Mononuclear cell (primary cell): Measurements from ENCODE around the gene LRRN4. TPM values are rescaled to one million over a fixed set of nuclear protein-coding genes. Genes with fewer than 3 reads are reported as not detected.
"Not testable (repeated sequence)": the region's sequence is repeated elsewhere in the genome, so short reads cannot be mapped to it uniquely, and the experiment has no call there.

Experiments
- H3K27me3 ChIP-seq: 2 replicates; pipeline ENCODE4 v1.6.0; 2011; ENCODE audit warnings: low read length, control low read depth; ENCODE audit not compliant: insufficient read depth
- H3K4me1 ChIP-seq: 2 replicates; pipeline ENCODE4 v1.5.1; 2011; ENCODE audit warnings: mild to moderate bottlenecking, low read length, control low read depth; ENCODE audit not compliant: insufficient read depth
- H3K4me3 ChIP-seq: 2 replicates; pipeline ENCODE4 v1.5.1; 2011; ENCODE audit warnings: mild to moderate bottlenecking, low read length, moderate library complexity
- H3K9me3 ChIP-seq: 2 replicates; pipeline ENCODE4 v1.5.1; 2011; ENCODE audit warnings: low read depth, mild to moderate bottlenecking, control low read depth, low read length
- total RNA-seq: library from RNA; depleted of rRNA; stranded (reverse); fragments of >200 nt; gene quantifications from one replicate; pipeline ENCODE4 v1.2.3, GENCODE V29; 2012

The LRRN4 gene
- total RNA-seq, 1 donor, result not detected

- no peak overlapping the region for H3K4me3 ChIP-seq
- no peaks in the 10 kb centered on the region for H3K4me1 ChIP-seq
- no peaks in the 10 kb centered on the region for H3K27me3 ChIP-seq
Observed at GRCh38 chr20:6074145-6074561, 20.3 kb upstream of the LRRN4 start.

GRCh38 chr20:6070829-6071695 lies 17.2 kb upstream of the LRRN4 start:
- Histone ChIP-seq H3K9me3 (no peaks in the 10 kb centered on the region), H3K4me3 (no peak overlapping the region), H3K4me1 (no peaks in the 10 kb centered on the region), H3K27me3 (no peaks in the 10 kb centered on the region)

More at GRCh38 chr20:6074145-6074561, 20.3 kb upstream of the LRRN4 start:
- H3K9me3 ChIP-seq, result no peaks in the 10 kb centered on the region

GRCh38 chr20:6069669-6070068 lies 15.8 kb upstream of the LRRN4 start:
- Histone ChIP-seq H3K9me3 (no peaks in the 10 kb centered on the region), H3K4me3 (no peak overlapping the region), H3K4me1 (no peaks in the 10 kb centered on the region), H3K27me3 (no peaks in the 10 kb centered on the region)

GRCh38 chr20:6067763-6068318 lies 14.0 kb upstream of the LRRN4 start:
- Histone ChIP-seq H3K9me3 (no peaks in the 10 kb centered on the region), H3K27me3 (no peaks in the 10 kb centered on the region), H3K4me1 (no peaks in the 10 kb centered on the region), H3K4me3 (no peak overlapping the region)

GRCh38 chr20:6066582-6066981 lies 12.7 kb upstream of the LRRN4 start:
- no peaks in the 10 kb centered on the region for H3K4me1 ChIP-seq
- H3K27me3 ChIP-seq, result no peaks in the 10 kb centered on the region
- no peak overlapping the region for H3K4me3 ChIP-seq
- no peaks in the 10 kb centered on the region for H3K9me3 ChIP-seq

- H3K27me3 ChIP-seq, result no peaks in the 10 kb centered on the region
- no peaks in the 10 kb centered on the region for H3K9me3 ChIP-seq
- H3K4me1 ChIP-seq, result no peaks in the 10 kb centered on the region
- no peak overlapping the region for H3K4me3 ChIP-seq
Observed at GRCh38 chr20:6061544-6061943, 7.7 kb upstream of the LRRN4 start.

GRCh38 chr20:6060213-6060612 lies 6.4 kb upstream of the LRRN4 start:
- no peak overlapping the region for H3K4me3 ChIP-seq
- no peaks in the 10 kb centered on the region for H3K9me3 ChIP-seq
- no peaks in the 10 kb centered on the region for H3K27me3 ChIP-seq
- no peaks in the 10 kb centered on the region for H3K4me1 ChIP-seq

- Histone ChIP-seq H3K4me3 (no peak overlapping the region), H3K9me3 (no peaks in the 10 kb centered on the region), H3K27me3 (peaks cover 2% of the 10 kb centered on the region), H3K4me1 (no peaks in the 10 kb centered on the region)
Observed at GRCh38 chr20:6058684-6059295, 4.9 kb upstream of the LRRN4 start.

- H3K4me1 ChIP-seq, result no peaks in the 10 kb centered on the region
- no peaks in the 10 kb centered on the region for H3K9me3 ChIP-seq
- peaks cover 12% of the 10 kb centered on the region for H3K27me3 ChIP-seq
- H3K4me3 ChIP-seq, result no peak overlapping the region
Observed at GRCh38 chr20:6057691-6058090, 3.8 kb upstream of the LRRN4 start.

GRCh38 chr20:6057139-6057538 lies 3.3 kb upstream of the LRRN4 start:
- Histone ChIP-seq H3K4me3 (no peak overlapping the region), H3K9me3 (no peaks in the 10 kb centered on the region), H3K4me1 (peaks cover 5% of the 10 kb centered on the region), H3K27me3 (peaks cover 15% of the 10 kb centered on the region)

- peaks cover 10% of the 10 kb centered on the region for H3K4me1 ChIP-seq
- H3K27me3 ChIP-seq, result peaks cover 25% of the 10 kb centered on the region
- H3K4me3 ChIP-seq, result no peak overlapping the region
- H3K9me3 ChIP-seq, result no peaks in the 10 kb centered on the region
Observed at GRCh38 chr20:6055981-6056569, 2.2 kb upstream of the LRRN4 start.

GRCh38 chr20:6055161-6055783 lies 1.4 kb upstream of the LRRN4 start:
- peaks cover 10% of the 10 kb centered on the region for H3K4me1 ChIP-seq
- no peaks in the 10 kb centered on the region for H3K9me3 ChIP-seq
- peaks cover 33% of the 10 kb centered on the region for H3K27me3 ChIP-seq
- no peak overlapping the region for H3K4me3 ChIP-seq

- H3K27me3 ChIP-seq, result peaks cover 33% of the 10 kb centered on the region
- not testable (repeated sequence) for H3K4me3 ChIP-seq, H3K9me3 ChIP-seq, H3K4me1 ChIP-seq
Observed at GRCh38 chr20:6054689-6055051, 810 bp upstream of the LRRN4 start.

- Histone ChIP-seq H3K9me3 (no peaks in the 10 kb centered on the region), H3K4me3 (no peak overlapping the region), H3K4me1 (peaks cover 10% of the 10 kb centered on the region), H3K27me3 (peaks cover 33% of the 10 kb centered on the region)
Observed at GRCh38 chr20:6053064-6053775, 640 bp downstream of the LRRN4 start.
